Activated naive CD8-positive, alpha-beta T cell (primary cell): ENCODE measurements around the gene WDR41.

ENCODE experiments used
- H3K27ac Mint-ChIP-seq: one replicate; pipeline ENCODE4 v1.8.0; 2021; ENCODE audit warnings: mixed read lengths
- H3K27me3 Mint-ChIP-seq: one replicate; pipeline ENCODE4 v1.8.0; 2021; ENCODE audit warnings: mixed read lengths
- H3K36me3 Mint-ChIP-seq: one replicate; pipeline ENCODE4 v1.8.0; 2021; ENCODE audit warnings: mixed read lengths
- H3K4me1 Mint-ChIP-seq: one replicate; pipeline ENCODE4 v1.8.0; 2021; ENCODE audit warnings: low read depth, mixed read lengths
- H3K4me3 Mint-ChIP-seq: one replicate; pipeline ENCODE4 v1.8.0; 2021; ENCODE audit warnings: mild to moderate bottlenecking, mixed read lengths
- H3K9me3 Mint-ChIP-seq: one replicate; pipeline ENCODE4 v1.8.0; 2021; ENCODE audit warnings: low read depth, mixed read lengths

WDR41 gene

DNA sequence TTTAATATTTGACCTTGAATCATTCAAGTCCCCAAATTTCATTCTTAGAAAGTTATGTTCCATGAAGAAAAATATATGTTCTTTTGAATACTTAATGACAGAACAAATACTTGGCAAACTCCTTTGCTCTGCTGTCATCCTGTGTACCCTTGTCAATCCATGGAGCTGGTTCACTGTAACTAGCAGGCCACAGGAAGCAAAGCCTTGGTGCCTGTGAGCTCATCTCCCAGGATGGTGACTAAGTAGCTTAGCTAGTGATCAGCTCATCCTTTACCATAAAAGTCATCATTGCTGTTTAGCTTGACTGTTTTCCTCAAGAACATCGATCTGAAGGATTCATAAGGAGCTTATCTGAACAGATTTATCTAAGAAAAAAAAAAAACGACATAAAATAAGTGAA is 65.4 kb downstream of the WDR41 start:
- no peaks in the 10 kb centered on the region for H3K27me3 Mint-ChIP-seq
- H3K4me1 Mint-ChIP-seq, result no peaks in the 10 kb centered on the region
- no peak overlapping the region for H3K27ac Mint-ChIP-seq
- H3K36me3 Mint-ChIP-seq, result peaks cover 2% of the 10 kb centered on the region
- peaks cover 4% of the 10 kb centered on the region for H3K9me3 Mint-ChIP-seq
- no peak overlapping the region for H3K4me3 Mint-ChIP-seq

DNA sequence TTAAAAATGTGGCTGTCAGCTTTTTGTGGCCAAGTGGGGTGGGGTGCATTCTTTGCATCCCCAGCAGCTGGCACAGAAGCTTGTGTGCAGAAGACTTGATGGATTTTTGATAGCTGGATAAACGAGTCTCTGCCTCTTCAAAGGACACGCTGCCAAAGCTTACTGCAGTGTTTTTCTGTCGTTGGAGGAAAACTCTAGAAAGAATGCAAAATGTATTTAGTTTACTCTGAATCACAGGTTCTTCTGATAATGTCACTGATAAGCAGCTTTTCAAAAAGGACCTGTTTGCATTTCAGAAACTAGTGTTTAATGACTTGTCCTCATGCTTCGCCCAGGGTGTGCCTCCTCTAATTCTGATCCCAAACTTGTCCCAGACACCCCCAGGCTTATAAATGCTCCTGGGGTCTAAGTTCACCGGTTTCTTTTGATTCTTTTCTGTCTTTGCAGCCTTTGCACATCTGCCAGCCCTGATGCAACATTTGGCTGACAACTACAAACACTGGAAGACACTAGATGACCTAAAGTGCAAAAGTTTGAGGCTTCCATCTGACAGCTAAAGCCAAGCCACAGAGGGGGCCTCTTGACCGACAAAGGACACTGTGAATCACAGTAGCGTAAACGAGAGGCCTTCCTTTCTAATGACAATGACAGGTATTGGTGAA is 66.0 kb downstream of the WDR41 start:
- H3K27me3 Mint-ChIP-seq, result no peaks in the 10 kb centered on the region
- H3K4me3 Mint-ChIP-seq, result no peak overlapping the region
- no peaks in the 10 kb centered on the region for H3K4me1 Mint-ChIP-seq
- no peak overlapping the region for H3K27ac Mint-ChIP-seq
- H3K9me3 Mint-ChIP-seq, result peaks cover 4% of the 10 kb centered on the region
- peaks cover 2% of the 10 kb centered on the region for H3K36me3 Mint-ChIP-seq

DNA sequence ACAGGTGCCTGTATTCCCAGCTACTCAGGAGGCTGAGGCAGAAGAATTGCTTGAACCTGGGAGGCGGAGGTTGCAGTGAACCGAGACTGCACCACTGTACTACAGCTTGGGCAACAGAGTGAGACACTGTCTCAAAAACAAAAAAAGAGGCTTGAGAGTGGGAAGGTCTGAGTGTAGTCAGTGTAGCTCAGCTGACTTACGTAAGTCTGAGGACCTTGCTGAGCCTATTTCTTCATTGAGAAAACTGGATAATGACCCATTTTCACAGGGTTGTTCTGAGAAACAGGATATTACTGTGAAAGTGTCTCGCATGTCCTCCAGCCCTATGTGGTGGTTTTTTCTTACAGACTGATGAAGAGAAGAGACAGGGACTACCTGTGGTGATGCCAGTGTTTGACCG is 66.7 kb downstream of the WDR41 start:
- H3K9me3 Mint-ChIP-seq, result peaks cover 4% of the 10 kb centered on the region
- peaks cover 2% of the 10 kb centered on the region for H3K36me3 Mint-ChIP-seq
- no peak overlapping the region for H3K4me3 Mint-ChIP-seq
- H3K4me1 Mint-ChIP-seq, result no peaks in the 10 kb centered on the region
- no peaks in the 10 kb centered on the region for H3K27me3 Mint-ChIP-seq
- H3K27ac Mint-ChIP-seq, result no peak overlapping the region

DNA sequence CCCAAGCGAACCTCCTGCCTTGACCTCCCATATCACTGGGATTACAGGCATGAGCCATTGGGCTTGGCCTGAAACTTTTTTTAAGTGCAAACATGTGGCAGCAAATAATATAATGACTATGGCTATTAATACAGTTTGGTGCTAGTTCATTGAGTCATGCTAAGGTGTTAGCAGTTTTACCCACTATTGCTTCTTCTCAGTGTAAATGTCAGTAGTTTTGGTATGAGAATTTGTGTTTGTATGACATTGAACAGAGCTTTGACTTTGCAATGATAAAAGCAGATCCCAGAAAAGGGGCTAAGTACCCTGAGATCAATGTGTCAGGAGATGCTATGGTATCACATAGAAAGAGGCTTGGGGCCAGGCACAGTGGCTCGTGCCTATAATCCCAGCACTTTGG is 67.2 kb downstream of the WDR41 start:
- no peaks in the 10 kb centered on the region for H3K4me1 Mint-ChIP-seq
- peaks cover under 1% of the 10 kb centered on the region for H3K36me3 Mint-ChIP-seq
- H3K27ac Mint-ChIP-seq, result no peak overlapping the region
- no peaks in the 10 kb centered on the region for H3K27me3 Mint-ChIP-seq
- H3K4me3 Mint-ChIP-seq, result no peak overlapping the region
- peaks cover 4% of the 10 kb centered on the region for H3K9me3 Mint-ChIP-seq

DNA sequence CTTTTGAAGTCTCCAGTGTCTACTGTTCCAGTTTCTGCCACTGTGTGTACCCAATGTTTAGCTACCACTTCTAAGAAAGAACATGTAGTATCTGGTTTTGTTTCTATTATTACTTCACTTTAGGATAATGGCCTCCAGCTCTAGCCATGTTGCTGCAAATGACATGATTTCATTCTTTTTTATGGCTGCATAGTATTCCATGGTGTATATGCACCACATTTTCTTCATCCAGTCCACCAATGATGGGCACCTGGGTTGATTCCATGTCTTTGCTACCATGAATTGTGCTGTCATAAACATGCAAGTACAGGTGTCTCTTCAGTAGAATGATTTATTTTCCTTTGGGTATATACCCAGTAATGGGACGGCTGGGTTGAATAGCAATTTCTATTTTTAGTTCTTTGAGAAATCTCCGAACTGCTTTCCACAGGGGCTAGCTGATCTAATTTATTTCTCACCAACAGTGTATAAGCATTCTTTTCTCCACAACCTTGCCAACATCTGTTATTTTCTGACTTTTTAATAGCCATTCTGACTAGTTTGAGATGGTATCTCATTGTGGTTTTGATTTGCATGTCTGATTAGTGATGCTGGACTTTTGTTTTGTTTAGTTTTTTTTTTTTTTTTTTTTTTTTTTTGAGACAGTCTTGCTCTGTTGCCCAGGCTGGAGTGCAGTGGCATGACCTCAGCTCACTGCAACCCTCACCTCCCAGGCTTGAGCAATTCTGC is 68.9 kb downstream of the WDR41 start:
- H3K9me3 Mint-ChIP-seq, result peaks cover 4% of the 10 kb centered on the region
- H3K4me1 Mint-ChIP-seq, result no peaks in the 10 kb centered on the region
- H3K36me3 Mint-ChIP-seq, result no peaks in the 10 kb centered on the region
- H3K27me3 Mint-ChIP-seq, result no peaks in the 10 kb centered on the region
- H3K4me3 Mint-ChIP-seq, result no peak overlapping the region
- no peak overlapping the region for H3K27ac Mint-ChIP-seq

DNA sequence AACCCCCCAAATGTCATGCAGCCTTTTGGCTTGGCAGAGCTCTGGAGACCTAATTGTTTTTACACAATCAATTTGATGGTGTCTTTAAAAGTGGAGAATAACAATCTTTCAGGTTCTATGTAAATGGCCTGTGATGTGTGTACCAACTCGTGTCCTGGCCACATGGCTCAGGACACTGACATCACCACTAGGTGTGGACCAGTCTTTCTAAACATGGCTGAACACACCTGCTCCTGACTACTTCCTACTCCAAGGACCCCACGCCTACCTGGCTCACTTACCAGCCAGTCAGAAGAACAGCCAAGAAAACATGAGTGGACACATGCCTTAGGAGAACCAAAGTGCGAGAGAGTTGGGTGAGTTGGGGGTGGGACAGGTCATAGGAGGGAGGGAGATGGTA is 71.2 kb downstream of the WDR41 start:
- H3K4me1 Mint-ChIP-seq, result no peaks in the 10 kb centered on the region
- no peaks in the 10 kb centered on the region for H3K36me3 Mint-ChIP-seq

DNA sequence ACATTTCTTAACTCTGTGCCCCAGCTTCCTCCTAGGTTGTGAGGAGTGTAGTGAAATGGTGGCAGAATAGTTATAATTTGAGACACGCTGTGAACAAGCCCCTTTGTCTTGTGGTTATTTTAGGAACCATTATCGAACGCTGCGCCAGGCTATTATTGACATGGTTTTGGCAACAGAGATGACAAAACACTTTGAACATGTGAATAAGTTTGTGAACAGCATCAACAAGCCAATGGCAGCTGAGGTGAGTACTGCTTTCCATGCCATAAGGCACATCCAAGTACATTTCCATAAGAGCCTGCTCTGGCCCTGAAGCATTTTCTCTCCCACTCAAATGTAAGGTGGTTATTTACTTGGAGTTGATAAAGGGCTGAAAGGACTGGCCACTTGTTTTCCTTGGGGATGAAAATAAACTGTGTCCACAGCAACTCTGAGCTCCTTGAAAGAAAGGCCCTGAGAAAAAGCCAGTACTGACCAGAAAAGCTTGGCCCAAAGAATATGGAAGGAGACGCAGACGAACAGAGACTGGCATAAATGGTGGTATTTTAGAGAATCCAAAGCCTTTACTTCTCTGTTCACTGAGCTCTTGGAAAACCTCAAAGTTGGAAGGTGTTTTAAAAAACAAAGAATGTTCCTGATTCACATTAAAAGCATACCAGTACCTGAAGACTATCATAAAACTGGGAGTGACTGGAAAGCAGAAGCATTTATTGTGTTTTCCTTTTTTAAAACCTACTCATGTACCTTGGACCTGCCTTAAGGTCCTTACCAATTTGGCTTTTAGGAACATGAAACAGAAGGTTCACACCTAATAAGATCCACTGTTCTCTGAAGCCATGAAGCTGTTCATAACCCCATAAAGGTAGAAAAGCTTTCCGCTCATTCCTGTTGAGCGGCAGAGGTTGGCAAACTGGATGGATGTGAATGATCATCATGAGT is 72.2 kb downstream of the WDR41 start:
- Mint-ChIP-seq H3K27ac (no peak overlapping the region), H3K9me3 (peaks cover 4% of the 10 kb centered on the region), H3K27me3 (peaks cover 5% of the 10 kb centered on the region), H3K4me3 (no peak overlapping the region), H3K36me3 (no peaks in the 10 kb centered on the region), H3K4me1 (no peaks in the 10 kb centered on the region)

More for the DNA sequence above, 71.2 kb downstream of the WDR41 start:
- H3K27ac Mint-ChIP-seq, result no peak overlapping the region
- no peak overlapping the region for H3K4me3 Mint-ChIP-seq
- H3K27me3 Mint-ChIP-seq, result peaks cover 4% of the 10 kb centered on the region
- H3K9me3 Mint-ChIP-seq, result peaks cover 4% of the 10 kb centered on the region

DNA sequence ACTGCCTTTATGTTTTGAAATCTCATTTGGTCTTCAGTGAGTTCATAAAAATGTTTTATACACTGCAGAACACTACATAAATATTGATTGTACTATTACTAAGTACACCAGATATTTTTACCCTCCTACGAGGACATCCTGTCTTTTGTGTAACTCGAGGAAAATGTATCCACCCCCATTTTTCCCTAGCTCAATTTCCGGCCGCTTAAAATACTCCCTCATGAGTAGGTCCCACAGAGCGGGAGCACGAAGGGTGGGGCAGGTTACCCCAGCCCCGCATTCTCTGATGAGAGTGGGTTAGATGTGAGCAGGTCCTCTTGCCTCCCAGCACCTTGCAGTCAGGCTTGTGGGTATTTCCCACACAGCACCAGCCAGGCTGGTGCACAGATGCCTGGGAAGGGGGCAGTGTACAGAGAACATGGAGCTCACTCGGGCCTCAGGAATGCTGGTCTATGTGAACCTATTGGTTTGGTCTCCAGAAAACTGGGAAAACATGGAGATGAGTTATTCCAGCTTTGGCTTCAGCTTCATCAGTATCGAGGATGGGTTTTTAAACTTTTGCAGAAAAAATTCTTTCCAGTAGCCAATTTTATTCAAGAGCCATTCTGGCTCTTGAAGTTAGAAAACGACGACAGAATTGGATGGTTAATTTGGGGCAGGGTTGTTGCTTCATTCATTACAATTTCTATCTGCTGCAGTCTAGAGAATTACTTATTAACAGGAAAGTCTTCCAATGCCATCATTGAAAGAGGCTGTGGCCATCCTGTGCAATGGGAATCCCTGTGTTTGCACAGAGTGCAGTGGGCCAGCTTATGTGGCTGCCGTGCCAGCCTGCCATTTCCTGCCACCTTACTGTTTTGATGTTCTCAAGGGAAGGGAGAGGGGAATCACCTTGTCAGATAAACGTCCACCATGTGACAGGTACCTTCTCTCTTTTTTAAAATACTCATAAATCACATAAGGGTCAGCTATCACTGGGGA is 73.2 kb downstream of the WDR41 start:
- Mint-ChIP-seq H3K36me3 (no peaks in the 10 kb centered on the region), H3K9me3 (peaks cover 4% of the 10 kb centered on the region), H3K4me3 (no peak overlapping the region), H3K27ac (no peak overlapping the region), H3K27me3 (peaks cover 6% of the 10 kb centered on the region), H3K4me1 (no peaks in the 10 kb centered on the region)

DNA sequence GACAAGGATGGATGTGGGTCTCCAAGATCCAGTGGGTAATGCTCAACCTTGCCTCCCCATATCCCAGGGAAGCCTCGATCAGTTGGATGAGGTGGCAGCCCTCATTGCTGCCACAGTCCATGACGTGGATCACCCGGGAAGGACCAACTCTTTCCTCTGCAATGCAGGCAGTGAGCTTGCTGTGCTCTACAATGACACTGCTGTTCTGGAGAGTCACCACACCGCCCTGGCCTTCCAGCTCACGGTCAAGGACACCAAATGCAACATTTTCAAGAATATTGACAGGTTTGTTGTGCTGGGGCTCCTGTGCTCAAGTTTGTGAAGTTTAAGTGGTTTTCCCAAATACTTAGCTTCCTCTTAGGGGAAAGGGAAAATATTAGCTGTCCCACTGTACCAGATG is 74.0 kb downstream of the WDR41 start:
- no peak overlapping the region for H3K27ac Mint-ChIP-seq
- H3K4me1 Mint-ChIP-seq, result no peaks in the 10 kb centered on the region
- no peaks in the 10 kb centered on the region for H3K36me3 Mint-ChIP-seq
- peaks cover 6% of the 10 kb centered on the region for H3K27me3 Mint-ChIP-seq
- H3K4me3 Mint-ChIP-seq, result no peak overlapping the region
- H3K9me3 Mint-ChIP-seq, result peaks cover 3% of the 10 kb centered on the region

DNA sequence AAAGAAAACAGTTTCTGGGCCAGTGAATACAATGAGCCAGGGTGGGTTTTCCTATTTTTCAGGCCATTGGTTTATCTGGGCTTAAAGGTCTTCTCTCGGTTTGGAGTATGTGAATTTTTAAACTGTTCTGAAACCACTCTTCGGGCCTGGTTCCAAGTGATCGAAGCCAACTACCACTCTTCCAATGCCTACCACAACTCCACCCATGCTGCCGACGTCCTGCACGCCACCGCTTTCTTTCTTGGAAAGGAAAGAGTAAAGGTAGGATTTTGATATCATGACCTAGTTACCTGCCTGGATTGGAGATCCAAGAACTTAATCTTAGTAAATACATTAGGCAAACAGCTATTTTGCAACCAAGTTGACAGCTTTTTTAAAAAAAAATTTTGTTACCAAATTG is 79.1 kb downstream of the WDR41 start:
- H3K27me3 Mint-ChIP-seq, result peaks cover 6% of the 10 kb centered on the region
- no peaks in the 10 kb centered on the region for H3K4me1 Mint-ChIP-seq
- no peaks in the 10 kb centered on the region for H3K36me3 Mint-ChIP-seq
- H3K27ac Mint-ChIP-seq, result no peak overlapping the region
- no peaks in the 10 kb centered on the region for H3K9me3 Mint-ChIP-seq
- H3K4me3 Mint-ChIP-seq, result no peak overlapping the region

DNA sequence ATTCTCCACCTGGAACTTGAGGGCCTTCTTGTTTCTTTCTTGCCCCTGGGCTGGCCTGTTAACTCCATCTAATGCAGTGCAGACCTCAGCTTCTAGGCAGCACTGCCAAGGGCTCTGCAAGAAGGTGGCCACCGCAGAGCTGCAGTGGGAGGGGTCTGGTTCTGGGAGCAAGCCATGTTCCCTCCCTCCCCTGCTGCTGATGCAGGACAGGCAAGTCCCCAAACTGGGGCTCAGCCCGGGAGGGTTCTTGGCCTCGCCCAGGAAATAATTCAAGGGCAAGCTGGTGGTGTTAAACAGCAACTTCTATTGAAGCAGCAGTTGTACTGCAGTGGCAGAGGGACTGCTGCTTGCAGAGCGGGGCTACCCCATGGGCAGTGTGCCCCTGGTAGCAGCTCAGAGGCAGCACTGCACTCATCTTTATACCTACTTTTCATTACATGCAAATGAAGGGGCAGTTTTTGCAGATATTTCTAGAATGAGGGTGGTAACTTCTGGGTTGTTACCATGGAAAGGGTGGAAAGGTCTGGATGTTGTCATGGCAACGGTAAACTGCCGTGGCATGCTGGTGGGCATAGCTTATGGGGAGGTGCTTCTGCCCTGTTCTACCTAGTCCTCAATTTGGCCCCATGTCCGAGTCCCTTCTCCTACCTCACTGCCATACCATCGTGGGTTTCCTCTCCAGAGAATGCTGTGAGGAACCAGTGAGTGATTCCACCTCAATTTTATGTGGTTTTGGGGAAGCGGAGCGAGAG is 82.1 kb downstream of the WDR41 start:
- no peaks in the 10 kb centered on the region for H3K36me3 Mint-ChIP-seq
- no peak overlapping the region for H3K4me3 Mint-ChIP-seq
- no peak overlapping the region for H3K27ac Mint-ChIP-seq
- H3K9me3 Mint-ChIP-seq, result no peaks in the 10 kb centered on the region
- peaks cover 8% of the 10 kb centered on the region for H3K27me3 Mint-ChIP-seq
- no peaks in the 10 kb centered on the region for H3K4me1 Mint-ChIP-seq

DNA sequence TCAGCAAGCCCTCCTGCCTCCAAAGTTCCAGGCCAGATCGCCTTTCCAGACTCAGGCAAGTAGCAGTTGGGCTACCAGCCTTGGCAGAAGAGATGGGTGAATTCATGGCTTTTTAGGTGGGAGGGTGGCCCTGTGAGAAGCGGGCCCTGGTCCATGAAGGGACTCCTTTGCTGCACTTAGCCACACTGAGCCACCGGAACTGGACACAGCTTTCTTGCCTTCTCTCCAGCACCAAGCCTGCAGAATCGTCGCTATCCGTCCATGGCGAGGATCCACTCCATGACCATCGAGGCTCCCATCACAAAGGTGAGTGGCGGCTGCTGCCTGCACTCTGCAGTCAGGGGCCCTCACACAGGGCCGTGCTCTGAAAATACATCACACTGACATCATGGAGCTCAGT is 85.0 kb downstream of the WDR41 start:
- Mint-ChIP-seq H3K27ac (no peak overlapping the region), H3K4me3 (no peak overlapping the region), H3K9me3 (no peaks in the 10 kb centered on the region), H3K27me3 (peaks cover 7% of the 10 kb centered on the region), H3K4me1 (no peaks in the 10 kb centered on the region), H3K36me3 (no peaks in the 10 kb centered on the region)

DNA sequence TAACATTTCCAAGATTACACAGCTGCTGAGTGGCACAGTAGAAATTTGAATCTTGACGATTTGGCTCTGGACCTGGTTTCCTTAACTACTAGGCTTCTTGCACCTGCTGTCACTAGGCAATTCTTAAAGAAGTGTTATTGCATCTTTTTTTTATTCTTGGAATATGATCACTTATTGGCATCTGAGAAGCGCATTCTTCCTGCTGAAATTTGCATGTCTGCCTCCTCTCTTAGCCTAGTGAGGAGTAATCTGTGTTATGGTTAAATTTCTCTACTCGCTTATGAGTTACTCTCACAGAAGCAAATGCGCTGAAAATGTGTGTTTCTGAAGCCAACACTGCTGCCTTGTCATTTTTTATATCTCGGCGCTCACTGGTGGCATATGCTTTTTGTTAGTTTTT is 89.3 kb downstream of the WDR41 start:
- Mint-ChIP-seq H3K4me3 (no peak overlapping the region), H3K27ac (no peak overlapping the region), H3K27me3 (peaks cover 7% of the 10 kb centered on the region), H3K9me3 (no peaks in the 10 kb centered on the region), H3K4me1 (no peaks in the 10 kb centered on the region), H3K36me3 (no peaks in the 10 kb centered on the region)

DNA sequence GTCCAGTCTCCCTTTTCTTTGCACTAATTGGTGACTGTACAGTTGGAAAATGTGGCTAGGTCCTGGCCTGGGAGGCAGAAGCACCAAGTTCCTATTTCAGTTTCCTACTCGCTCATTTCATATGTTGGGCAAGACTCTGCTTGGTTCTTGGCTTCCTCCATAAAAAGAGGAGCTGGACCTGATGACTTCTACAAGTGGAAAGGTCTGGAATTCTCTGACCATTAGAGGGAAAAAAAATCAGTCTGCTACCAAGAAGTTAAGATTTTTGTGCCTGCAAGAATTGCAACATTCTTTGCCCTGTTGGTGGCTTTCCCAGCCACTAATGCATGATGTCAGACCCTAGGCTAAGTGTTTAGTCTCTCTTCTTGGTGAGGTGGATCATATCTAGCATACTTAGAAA is 91.5 kb downstream of the WDR41 start:
- no peaks in the 10 kb centered on the region for H3K4me1 Mint-ChIP-seq
- no peak overlapping the region for H3K27ac Mint-ChIP-seq
- no peak overlapping the region for H3K4me3 Mint-ChIP-seq
- H3K36me3 Mint-ChIP-seq, result no peaks in the 10 kb centered on the region
- H3K27me3 Mint-ChIP-seq, result peaks cover 5% of the 10 kb centered on the region
- no peaks in the 10 kb centered on the region for H3K9me3 Mint-ChIP-seq
